HepG2 (cell line): ENCODE results near the gene ZNF48. TPM values are rescaled to one million over a fixed set of nuclear protein-coding genes. Genes with fewer than 3 reads are reported as not detected.

Experiments used
- BRCA1 ChIP-seq: sonication (generic); formaldehyde crosslinking; IDR thresholded peaks from 2 replicates; pipeline ENCODE4 v1.4.0; 2020; ENCODE audit warnings: missing genetic modification reagents
- DNMT1 ChIP-seq: sonication (generic); formaldehyde crosslinking; IDR thresholded peaks from 2 replicates; pipeline ENCODE4 v1.5.1; 2020; ENCODE audit warnings: mild to moderate bottlenecking, missing genetic modification reagents
- FOXC1 ChIP-seq: sonication (generic); formaldehyde crosslinking; IDR thresholded peaks from 2 replicates; pipeline ENCODE4 v1.8.0; 2022; ENCODE audit warnings: mild to moderate bottlenecking, missing genetic modification reagents, borderline replicate concordance
- GPN1 ChIP-seq: sonication (generic); formaldehyde crosslinking; IDR thresholded peaks from 2 replicates; pipeline ENCODE4 v1.5.1; 2020; ENCODE audit warnings: missing genetic modification reagents, borderline replicate concordance
- HOXA5 ChIP-seq: sonication (generic); formaldehyde crosslinking; IDR thresholded peaks from 2 replicates; pipeline ENCODE4 v1.4.0; 2020; ENCODE audit warnings: missing genetic modification reagents
- MBD4 ChIP-seq: IDR thresholded peaks from 2 replicates; pipeline ENCODE4 v1.6.1; 2012; ENCODE audit warnings: low read length, inconsistent platforms, borderline replicate concordance
- MIER3 ChIP-seq: IDR thresholded peaks from 2 replicates; pipeline ENCODE4 v1.6.1; 2016; ENCODE audit warnings: missing compliant biosample characterization, borderline replicate concordance
- NCOA2 ChIP-seq: sonication (generic); formaldehyde crosslinking; IDR thresholded peaks from 2 replicates; pipeline ENCODE4 v1.8.0; 2022; ENCODE audit warnings: inconsistent platforms
- PBX3 ChIP-seq: sonication (generic); formaldehyde crosslinking; IDR thresholded peaks from 2 replicates; pipeline ENCODE4 v1.8.1; 2023; ENCODE audit warnings: missing genetic modification reagents, inconsistent platforms, borderline replicate concordance
- POLR2AphosphoS2 ChIP-seq: IDR thresholded peaks from 2 replicates; pipeline ENCODE4 v1.6.1; 2011; ENCODE audit warnings: low read depth, low read length, improper control_type of control experiment
- SKI ChIP-seq: fragments of 450-650 bp; IDR thresholded peaks from one replicate; pipeline ENCODE4 v1.6.1; 2018; ENCODE audit warnings: mild to moderate bottlenecking; ENCODE audit not compliant: partially characterized antibody
- ZFP36 ChIP-seq: fragments of 150-350 bp; IDR thresholded peaks from 2 replicates; pipeline ENCODE4 v1.6.1; 2018; ENCODE audit warnings: borderline replicate concordance, low read length, low read depth; ENCODE audit not compliant: partially characterized antibody
- ZFP37 ChIP-seq: sonication (generic); formaldehyde crosslinking; IDR thresholded peaks from 2 replicates; pipeline ENCODE4 v1.4.0; 2020; ENCODE audit warnings: missing genetic modification reagents, borderline replicate concordance
- ZNF142 ChIP-seq: sonication (generic); formaldehyde crosslinking; IDR thresholded peaks from 2 replicates; pipeline ENCODE4 v1.4.0; 2020; ENCODE audit warnings: missing genetic modification reagents
- ZNF263 ChIP-seq: sonication (generic); formaldehyde crosslinking; IDR thresholded peaks from 2 replicates; pipeline ENCODE4 v1.4.0; 2020; ENCODE audit warnings: missing genetic modification reagents
- ZNF670 ChIP-seq: sonication (generic); formaldehyde crosslinking; IDR thresholded peaks from 2 replicates; pipeline ENCODE4 v1.8.0; 2022; ENCODE audit warnings: mild to moderate bottlenecking, missing genetic modification reagents, borderline replicate concordance
- ZNF800 ChIP-seq: sonication (generic); formaldehyde crosslinking; IDR thresholded peaks from 2 replicates; pipeline ENCODE4 v1.4.0; 2020; ENCODE audit warnings: missing genetic modification reagents
- polyA plus RNA-seq, 8 experiments: library from polyadenylated mRNA; depleted of rRNA in 3 of 8; stranded (reverse) in 7 of 8; unstranded in 1 of 8; fragments of >200 nt; fragmentation: Illumina TruSeq in 4 of 8; extraction: Trizol in 4 of 8; gene quantifications; 2 replicates each; pipeline versions ENCODE4 v1.2.1 to v1.2.3, GENCODE V29; 2011 to 2016; ENCODE audit warnings: low read depth in 4 of 8, missing spikeins in 1 of 8, mixed read lengths in 1 of 8; ENCODE audit not compliant: insufficient read depth in 1 of 8
- total RNA-seq, 5 experiments: library from RNA; depleted of rRNA; stranded (reverse); fragments of >200 nt; fragmentation: Illumina TruSeq; extraction: Trizol; gene quantifications; 2 replicates each; pipeline ENCODE4 v1.2.3, GENCODE V29; 2016; ENCODE audit warnings: low read depth in 1 of 5
- TF ChIP-seq, protein P1 (sequence below): IDR thresholded peaks from 2 replicates; pipeline ENCODE4 v1.6.1; 2016; ENCODE audit warnings: low read depth, borderline replicate concordance
- TF ChIP-seq, protein P2 (sequence below): sonication (generic); formaldehyde crosslinking; IDR thresholded peaks from 2 replicates; pipeline ENCODE4 v1.8.1; 2022; ENCODE audit warnings: mild to moderate bottlenecking, missing genetic modification reagents

Gene ZNF48
- total and polyA plus RNA-seq, 2 of the 13 experiments (the other 11 are each of a cell fraction or from before 2014, with no cell fraction given) = 9.9 to 12.3 TPM

GRCh38 chr16:30437511-30438046, 42.4 kb downstream of the ZNF48 start (continued):
- TF ChIP-seq ZNF142 (CRISPR knock-in tag) (no peak), MBD4 (no peak), ZFP37 (no peak; the same call in 1 of the 2 replicates), ZNF263 (CRISPR knock-in tag) (no peak), HOXA5 (no peak), ZFP36 (no peak), POLR2AphosphoS2 (no peak), BRCA1 (CRISPR knock-in tag) (peak; percentile 23; the same call in 1 of the 2 replicates), ZNF670 (CRISPR knock-in tag) (peak; percentile 83), DNMT1 (CRISPR knock-in tag) (no peak), FOXC1 (CRISPR knock-in tag) (peak; percentile 12; the same call in 1 of the 2 replicates), PBX3 (no peak), ZNF800 (no peak), SKI (peak; percentile 60), NCOA2 (CRISPR knock-in tag) (peak; percentile 60; the same call in 1 of the 2 replicates), MIER3 (CRISPR knock-in tag) (peak; percentile 74; the same call in 1 of the 2 replicates), GPN1 (CRISPR knock-in tag) (no peak)
- TF ChIP-seq, protein P1, sequence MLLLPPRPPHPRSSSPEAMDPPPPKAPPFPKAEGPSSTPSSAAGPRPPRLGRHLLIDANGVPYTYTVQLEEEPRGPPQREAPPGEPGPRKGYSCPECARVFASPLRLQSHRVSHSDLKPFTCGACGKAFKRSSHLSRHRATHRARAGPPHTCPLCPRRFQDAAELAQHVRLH (CRISPR knock-in tag) = no peak
- TF ChIP-seq, protein P2, sequence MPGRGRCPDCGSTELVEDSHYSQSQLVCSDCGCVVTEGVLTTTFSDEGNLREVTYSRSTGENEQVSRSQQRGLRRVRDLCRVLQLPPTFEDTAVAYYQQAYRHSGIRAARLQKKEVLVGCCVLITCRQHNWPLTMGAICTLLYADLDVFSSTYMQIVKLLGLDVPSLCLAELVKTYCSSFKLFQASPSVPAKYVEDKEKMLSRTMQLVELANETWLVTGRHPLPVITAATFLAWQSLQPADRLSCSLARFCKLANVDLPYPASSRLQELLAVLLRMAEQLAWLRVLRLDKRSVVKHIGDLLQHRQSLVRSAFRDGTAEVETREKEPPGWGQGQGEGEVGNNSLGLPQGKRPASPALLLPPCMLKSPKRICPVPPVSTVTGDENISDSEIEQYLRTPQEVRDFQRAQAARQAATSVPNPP (CRISPR knock-in tag) = no peak
